ENCODE measurements around the gene AIF1.

AIF1 gene
- total RNA-seq = 3.6 reads per million, percentile 14 among the genes with 10 or more reads in this experiment

GRCh38 chr6:31614684-31615578, at the start of gene AIF1:
Gene AIF1, plus strand, starts transcription at chr6:31615234. Its CDS starts 96 bp downstream, at chr6:31615330.
- DNase-seq = no peak

GRCh38 chr6:31567531-31568370, 47.3 kb upstream of the AIF1 start:
- no peak for DNase-seq

- peak; percentile 72 for DNase-seq
Measured at GRCh38 chr6:31568537-31568961, 46.5 kb upstream of the AIF1 start.

GRCh38 chr6:31569861-31570536, 45.0 kb upstream of the AIF1 start:
- DNase-seq = no peak

GRCh38 chr6:31572041-31572911, 42.8 kb upstream of the AIF1 start, which contains the start of gene LTA:
Gene LTA, plus strand, starts transcription at chr6:31572289. Its CDS starts 454 bp downstream, at chr6:31572743.
- peak; percentile 70 for DNase-seq

GRCh38 chr6:31573239-31574105, 41.6 kb upstream of the AIF1 start:
- no peak for DNase-seq

GRCh38 chr6:31574106-31575061, 40.6 kb upstream of the AIF1 start:
- no peak for DNase-seq

GRCh38 chr6:31575335-31575901, 39.6 kb upstream of the AIF1 start, which contains the start of gene TNF:
Gene TNF, plus strand, starts transcription at chr6:31575565. Its CDS starts 177 bp downstream, at chr6:31575742.
- DNase-seq = peak; percentile 69

- DNase-seq = no peak
Measured at GRCh38 chr6:31575952-31576685, 38.9 kb upstream of the AIF1 start.

- no peak for DNase-seq
Measured at GRCh38 chr6:31576897-31577578, 38.0 kb upstream of the AIF1 start.

- DNase-seq = no peak
Measured at GRCh38 chr6:31577579-31577966, 37.5 kb upstream of the AIF1 start.

- DNase-seq = no peak
Measured at GRCh38 chr6:31578184-31579118, 36.6 kb upstream of the AIF1 start.

- DNase-seq = no peak
Measured at GRCh38 chr6:31579119-31579505, 35.9 kb upstream of the AIF1 start.

- no peak for DNase-seq
Measured at GRCh38 chr6:31579546-31580437, 35.2 kb upstream of the AIF1 start.

- no peak for DNase-seq
Measured at GRCh38 chr6:31580438-31580740, 34.6 kb upstream of the AIF1 start.

Measured in effector CD4-positive, alpha-beta T cell (primary cell).